GM12892 (cell line): ENCODE results near the gene SVEP1.

Experiments used
- POLR2A ChIP-seq: IDR thresholded peaks from 2 replicates; pipeline ENCODE4 v1.6.1; 2011; ENCODE audit warnings: low read depth, low read length, control low read depth
- POLR2AphosphoS5 ChIP-seq: IDR thresholded peaks from 2 replicates; pipeline ENCODE4 v1.6.1; 2011; ENCODE audit warnings: low read depth, low read length, control low read depth
- TAF1 ChIP-seq: IDR thresholded peaks from 2 replicates; pipeline ENCODE4 v1.6.1; 2011; ENCODE audit warnings: low read depth, mild to moderate bottlenecking, control low read depth, low read length, borderline replicate concordance

GRCh38 chr9:110432253-110432652, 147.3 kb downstream of the SVEP1 start:
- TF ChIP-seq POLR2AphosphoS5 (no peak), POLR2A (no peak), TAF1 (no peak)
